ENCODE data around the gene LRP8. TPM values are rescaled to one million over a fixed set of nuclear protein-coding genes. Genes with fewer than 3 reads are reported as not detected.

The LRP8 gene
- total and polyA plus RNA-seq, 9 of the 15 experiments (the other 6 are each of a cell fraction or from before 2014, with no cell fraction given) = 7.1 to 56.1 (median 31.3) TPM

DNA sequence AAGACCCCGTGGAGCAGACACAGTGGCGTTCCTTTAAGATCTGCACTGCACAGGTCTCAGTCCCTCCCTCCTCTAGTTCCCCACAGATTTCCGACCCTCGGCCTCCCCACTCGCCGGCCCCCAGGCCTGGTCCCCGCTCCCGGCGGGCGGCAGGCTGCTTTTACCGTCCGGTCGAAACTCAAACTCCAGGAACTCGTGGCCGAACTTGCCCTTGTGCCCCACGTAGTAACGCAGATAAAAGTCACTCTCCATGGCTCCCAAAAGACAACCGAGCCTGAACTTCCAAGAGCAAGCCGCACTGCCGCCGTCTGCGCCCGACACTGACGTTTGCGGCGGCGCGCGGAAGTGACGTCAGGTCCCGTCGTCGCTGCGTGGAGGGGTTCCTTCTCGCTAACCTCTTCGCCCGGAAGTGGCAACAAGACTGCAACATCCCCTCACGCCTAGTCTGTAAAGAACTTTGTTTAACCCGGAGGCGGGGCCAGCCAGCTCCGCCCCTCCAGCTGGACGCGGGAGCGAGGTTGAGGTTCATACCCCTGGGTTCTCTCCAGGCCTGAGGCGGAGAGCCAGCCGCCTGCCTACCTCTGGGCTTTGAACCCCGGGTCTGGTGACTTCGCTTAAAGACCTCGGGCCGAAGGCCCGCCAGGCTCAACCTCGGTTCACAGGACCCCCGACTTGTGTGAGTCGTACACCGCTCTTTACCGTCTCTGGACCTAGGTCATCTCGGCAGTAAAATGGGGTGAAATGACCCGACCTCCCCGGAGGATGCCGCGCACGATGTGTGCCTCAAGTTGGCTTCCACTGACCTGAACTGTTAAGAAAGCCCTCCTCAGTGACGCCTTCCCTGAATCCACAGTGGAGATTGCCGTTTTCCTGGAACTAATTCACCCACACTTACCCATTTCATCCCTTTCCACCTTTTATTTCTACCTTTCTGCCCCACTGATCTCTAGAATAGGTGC is 89.4 kb downstream of the LRP8 start, which contains the start of gene MAGOH (continued):
- TF ChIP-seq HDAC3 (IDR thresholded peaks at IDR 0.05; ENCODE audit: borderline replicate concordance, partially characterized antibody) (no peak), NFATC3 (IDR thresholded peaks at IDR 0.05) (no peak), MCM7 (IDR thresholded peaks at IDR 0.05) (no peak), BMI1 (IDR thresholded peaks at IDR 0.05; ENCODE audit: low read length) (no peak), PHF20 (IDR thresholded peaks at IDR 0.05; ENCODE audit: partially characterized antibody) (peak; percentile 100)
- TF ChIP-seq, protein P1, sequence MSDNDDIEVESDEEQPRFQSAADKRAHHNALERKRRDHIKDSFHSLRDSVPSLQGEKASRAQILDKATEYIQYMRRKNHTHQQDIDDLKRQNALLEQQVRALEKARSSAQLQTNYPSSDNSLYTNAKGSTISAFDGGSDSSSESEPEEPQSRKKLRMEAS (CRISPR knock-in tag; IDR thresholded peaks at IDR 0.05) = peak; percentile 68; the same call in 1 of the 2 replicates
- TF ChIP-seq, protein P2, sequence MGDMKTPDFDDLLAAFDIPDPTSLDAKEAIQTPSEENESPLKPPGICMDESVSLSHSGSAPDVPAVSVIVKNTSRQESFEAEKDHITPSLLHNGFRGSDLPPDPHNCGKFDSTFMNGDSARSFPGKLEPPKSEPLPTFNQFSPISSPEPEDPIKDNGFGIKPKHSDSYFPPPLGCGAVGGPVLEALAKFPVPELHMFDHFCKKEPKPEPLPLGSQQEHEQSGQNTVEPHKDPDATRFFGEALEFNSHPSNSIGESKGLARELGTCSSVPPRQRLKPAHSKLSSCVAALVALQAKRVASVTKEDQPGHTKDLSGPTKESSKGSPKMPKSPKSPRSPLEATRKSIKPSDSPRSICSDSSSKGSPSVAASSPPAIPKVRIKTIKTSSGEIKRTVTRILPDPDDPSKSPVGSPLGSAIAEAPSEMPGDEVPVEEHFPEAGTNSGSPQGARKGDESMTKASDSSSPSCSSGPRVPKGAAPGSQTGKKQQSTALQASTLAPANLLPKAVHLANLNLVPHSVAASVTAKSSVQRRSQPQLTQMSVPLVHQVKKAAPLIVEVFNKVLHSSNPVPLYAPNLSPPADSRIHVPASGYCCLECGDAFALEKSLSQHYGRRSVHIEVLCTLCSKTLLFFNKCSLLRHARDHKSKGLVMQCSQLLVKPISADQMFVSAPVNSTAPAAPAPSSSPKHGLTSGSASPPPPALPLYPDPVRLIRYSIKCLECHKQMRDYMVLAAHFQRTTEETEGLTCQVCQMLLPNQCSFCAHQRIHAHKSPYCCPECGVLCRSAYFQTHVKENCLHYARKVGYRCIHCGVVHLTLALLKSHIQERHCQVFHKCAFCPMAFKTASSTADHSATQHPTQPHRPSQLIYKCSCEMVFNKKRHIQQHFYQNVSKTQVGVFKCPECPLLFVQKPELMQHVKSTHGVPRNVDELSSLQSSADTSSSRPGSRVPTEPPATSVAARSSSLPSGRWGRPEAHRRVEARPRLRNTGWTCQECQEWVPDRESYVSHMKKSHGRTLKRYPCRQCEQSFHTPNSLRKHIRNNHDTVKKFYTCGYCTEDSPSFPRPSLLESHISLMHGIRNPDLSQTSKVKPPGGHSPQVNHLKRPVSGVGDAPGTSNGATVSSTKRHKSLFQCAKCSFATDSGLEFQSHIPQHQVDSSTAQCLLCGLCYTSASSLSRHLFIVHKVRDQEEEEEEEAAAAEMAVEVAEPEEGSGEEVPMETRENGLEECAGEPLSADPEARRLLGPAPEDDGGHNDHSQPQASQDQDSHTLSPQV (IDR thresholded peaks at IDR 0.05) = peak; percentile 68

Measured in K562 (cell line).